DND-41 (cell line): ENCODE data around the gene PWWP2B.

ENCODE experiments used
- EZH2 ChIP-seq: IDR thresholded peaks from 3 replicates; pipeline ENCODE4 v1.6.1; 2012; ENCODE audit warnings: borderline replicate concordance, low read depth, mild to moderate bottlenecking, moderate library complexity, low read length, inconsistent platforms; ENCODE audit not compliant: severe bottlenecking
- TF ChIP-seq, protein P1 (sequence below): IDR thresholded peaks from 2 replicates; pipeline ENCODE4 v1.5.1; 2012; ENCODE audit warnings: borderline replicate concordance, low read length, moderate library complexity, mild to moderate bottlenecking; ENCODE audit not compliant: poor library complexity, severe bottlenecking; ENCODE audit errors: extremely low read depth

DNA sequence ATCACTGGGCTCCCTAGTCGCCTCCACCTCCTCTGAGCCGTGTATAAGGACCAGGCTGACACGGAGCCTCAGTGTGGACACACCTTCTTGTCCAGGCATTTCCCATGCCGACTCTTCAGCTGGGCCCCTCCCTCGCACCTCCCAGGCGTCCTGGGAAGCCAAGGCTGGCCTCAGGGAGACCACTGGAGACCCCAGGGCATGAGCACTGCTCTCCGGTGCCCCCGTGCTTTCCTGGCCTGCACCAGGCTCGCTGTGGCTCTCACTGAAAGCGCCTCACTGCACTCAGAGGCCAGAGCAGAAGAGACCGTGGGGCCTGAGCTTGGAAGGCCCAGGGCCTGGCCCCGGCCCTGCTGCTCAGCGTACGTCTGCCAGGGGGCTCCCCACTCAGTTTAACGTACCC lies 33.6 kb upstream of the PWWP2B start:
- TF ChIP-seq, protein P1, sequence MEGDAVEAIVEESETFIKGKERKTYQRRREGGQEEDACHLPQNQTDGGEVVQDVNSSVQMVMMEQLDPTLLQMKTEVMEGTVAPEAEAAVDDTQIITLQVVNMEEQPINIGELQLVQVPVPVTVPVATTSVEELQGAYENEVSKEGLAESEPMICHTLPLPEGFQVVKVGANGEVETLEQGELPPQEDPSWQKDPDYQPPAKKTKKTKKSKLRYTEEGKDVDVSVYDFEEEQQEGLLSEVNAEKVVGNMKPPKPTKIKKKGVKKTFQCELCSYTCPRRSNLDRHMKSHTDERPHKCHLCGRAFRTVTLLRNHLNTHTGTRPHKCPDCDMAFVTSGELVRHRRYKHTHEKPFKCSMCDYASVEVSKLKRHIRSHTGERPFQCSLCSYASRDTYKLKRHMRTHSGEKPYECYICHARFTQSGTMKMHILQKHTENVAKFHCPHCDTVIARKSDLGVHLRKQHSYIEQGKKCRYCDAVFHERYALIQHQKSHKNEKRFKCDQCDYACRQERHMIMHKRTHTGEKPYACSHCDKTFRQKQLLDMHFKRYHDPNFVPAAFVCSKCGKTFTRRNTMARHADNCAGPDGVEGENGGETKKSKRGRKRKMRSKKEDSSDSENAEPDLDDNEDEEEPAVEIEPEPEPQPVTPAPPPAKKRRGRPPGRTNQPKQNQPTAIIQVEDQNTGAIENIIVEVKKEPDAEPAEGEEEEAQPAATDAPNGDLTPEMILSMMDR: no peak
- no peak for TF ChIP-seq EZH2
